Measurements from ENCODE around the gene KIF7.
A peak's percentile ranks its signal among the peaks of the same experiment; 100 is the strongest.
"Not testable (repeated sequence)": the region's sequence is repeated elsewhere in the genome, so short reads cannot be mapped to it uniquely, and the experiment has no call there.

The KIF7 gene

DNA sequence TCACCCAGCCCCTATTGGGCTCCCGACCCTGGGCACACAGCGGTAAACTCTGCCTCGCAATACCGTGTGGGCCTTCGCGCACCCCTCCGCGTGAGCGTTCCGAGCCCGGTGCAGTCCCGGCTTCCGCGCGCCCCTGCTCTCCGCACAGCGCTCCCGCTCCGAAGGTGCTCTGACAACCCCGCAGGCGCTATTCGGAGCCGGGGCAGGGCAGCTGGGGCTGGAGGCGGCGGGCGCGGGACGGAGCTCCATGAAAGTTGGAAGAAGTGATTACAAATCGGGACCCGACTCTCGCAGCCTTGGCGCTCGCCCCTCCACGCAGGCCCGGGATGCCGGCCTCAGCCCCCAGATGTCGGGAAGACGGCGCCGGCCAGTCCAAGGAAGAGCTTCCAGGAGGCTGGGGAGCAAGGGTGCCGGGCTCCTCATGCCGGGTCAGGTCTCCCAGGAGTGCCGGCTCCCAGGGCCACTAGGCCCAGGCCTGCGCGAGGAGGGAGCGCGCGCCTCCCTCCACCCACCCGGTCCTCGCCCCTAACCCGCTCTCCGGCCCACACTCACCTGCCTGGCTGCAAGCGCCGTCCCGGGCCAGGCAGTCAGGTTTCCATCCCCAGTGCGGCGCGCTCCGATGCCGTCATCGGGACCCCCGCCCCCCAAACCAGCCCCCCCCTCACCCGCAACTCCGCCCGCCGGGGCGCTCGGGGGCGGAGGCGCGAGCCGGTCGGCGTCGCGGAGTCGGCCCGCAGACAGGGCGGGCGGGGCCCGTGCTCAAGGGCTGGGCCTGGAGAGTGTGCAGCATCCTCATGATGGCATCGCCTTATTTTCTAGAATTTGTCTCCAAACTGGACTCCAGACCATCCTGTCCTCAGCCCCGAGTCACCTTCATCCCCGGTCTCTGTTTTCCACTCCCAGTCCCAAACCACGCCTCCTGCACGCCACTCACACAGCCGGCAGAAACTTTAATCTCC is at the start of gene KIF7:
TSS of gene KIF7 (minus strand) at position 621 of the 959 bp plus-strand sequence. CDS start 2,537 bp downstream, outside the sequence.
- no peak for DNase-seq (ENCODE audit: low read depth)

DNA sequence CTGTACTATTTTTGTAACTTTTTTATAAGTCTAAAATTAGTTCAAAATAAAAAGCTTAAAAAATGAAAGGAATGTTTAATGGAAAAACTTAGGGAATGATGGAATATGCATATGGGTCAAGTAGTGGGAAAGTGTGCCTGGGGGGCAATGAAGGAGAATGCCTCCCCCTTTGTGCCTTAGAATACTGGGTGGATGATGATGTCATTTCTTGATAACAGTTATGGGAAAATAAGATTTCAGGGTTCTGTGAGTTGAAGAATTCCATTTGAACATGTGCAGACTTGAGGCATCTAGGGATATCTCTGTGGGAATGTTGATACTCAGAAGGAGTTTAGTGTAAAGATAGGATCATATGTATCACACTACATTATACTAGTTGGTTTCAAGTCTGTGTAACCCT is 49.1 kb upstream of the KIF7 start:
- no peak for DNase-seq (ENCODE audit: low read depth)

GRCh38 chr15:89695198-89695597 is 39.9 kb upstream of the KIF7 start:
- DNase-seq (ENCODE audit: low read depth): no peak

DNA sequence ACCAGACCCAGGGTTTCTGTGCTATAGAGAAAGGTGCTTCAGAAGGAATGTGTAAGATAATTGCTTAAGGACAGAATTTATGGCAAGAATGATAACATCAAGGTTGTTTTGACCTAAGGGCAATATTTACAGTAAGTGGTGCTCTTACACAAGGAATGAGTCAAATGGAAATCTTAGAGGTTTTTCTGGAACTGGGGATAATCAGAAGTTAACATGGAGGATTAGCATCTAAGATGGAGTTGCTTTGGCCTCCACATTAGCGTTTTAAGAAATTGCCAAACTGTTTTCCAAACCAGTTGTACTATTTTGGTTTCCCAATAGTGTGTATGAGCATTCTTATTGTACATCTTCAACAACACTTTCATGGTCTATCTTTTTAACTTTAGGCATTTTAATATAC is 38.4 kb upstream of the KIF7 start:
- no peak for DNase-seq (ENCODE audit: low read depth)

- DNase-seq (ENCODE audit: low read depth): no peak
Measured at GRCh38 chr15:89693091-89693490, 37.8 kb upstream of the KIF7 start.

- peak; percentile 55 for DNase-seq (ENCODE audit: low read depth)
Measured at GRCh38 chr15:89690276-89691218, 35.3 kb upstream of the KIF7 start, which contains the start of the genes PEX11A and WDR93. PEX11A (minus strand) TSS chr15:89690754; CDS start chr15:89690632, 122 bp downstream. WDR93 (plus strand) TSS chr15:89690811; CDS start chr15:89701747, 10,936 bp downstream.

DNA sequence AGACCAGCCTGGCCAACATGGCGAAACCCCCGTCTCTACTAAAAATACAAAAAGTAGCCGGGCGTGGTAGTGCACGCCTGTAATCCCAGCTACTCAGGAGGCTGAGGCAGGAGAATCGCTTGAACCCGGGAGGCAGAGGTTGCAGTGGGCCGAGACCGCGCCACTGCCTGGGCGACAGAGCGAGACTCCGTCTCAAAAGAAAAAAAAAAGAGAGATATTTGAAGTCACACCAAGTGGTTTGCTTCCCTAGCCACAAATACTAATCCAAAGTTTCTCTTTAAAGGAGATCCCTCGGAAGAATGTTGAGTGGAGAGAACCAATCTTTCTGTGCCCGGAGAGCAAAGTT is 34.6 kb upstream of the KIF7 start:
- not testable (repeated sequence) for DNase-seq (ENCODE audit: low read depth)

- no peak for DNase-seq (ENCODE audit: low read depth)
Measured at GRCh38 chr15:89686522-89686921, 31.3 kb upstream of the KIF7 start.

- DNase-seq (ENCODE audit: low read depth): no peak
Measured at GRCh38 chr15:89685995-89686394, 30.7 kb upstream of the KIF7 start.

GRCh38 chr15:89681146-89681545 is 25.9 kb upstream of the KIF7 start:
- no peak for DNase-seq (ENCODE audit: low read depth)

DNA sequence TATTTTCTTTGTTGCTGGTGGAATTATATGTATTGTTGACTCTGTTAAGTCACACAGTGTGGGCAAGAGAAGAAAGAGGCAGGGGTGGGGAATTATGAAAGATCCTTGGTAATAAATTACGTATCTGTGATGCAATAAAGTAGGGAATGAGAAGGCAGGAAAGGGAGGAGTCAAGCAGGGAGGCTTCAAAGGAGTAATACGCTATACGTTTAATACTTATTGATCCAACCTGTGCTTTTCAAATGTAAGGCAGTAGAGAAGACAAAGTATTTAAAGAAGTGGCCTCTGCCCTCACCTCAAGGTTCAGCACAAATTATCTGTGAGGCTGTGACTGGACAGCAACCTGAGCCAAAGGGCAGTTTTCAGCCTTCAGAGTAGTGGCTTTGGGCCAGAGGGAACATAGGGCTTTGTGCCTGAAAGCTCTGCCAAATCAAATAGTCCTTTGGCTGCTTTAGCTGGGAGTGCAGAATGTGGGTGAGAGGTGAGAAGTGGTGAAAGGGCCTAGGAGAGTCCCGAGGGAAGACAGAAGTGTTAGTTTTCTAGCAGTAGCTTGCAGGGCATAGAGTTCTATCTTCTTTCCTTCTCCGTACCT is 25.1 kb upstream of the KIF7 start:
- no peak for DNase-seq (ENCODE audit: low read depth)

DNA sequence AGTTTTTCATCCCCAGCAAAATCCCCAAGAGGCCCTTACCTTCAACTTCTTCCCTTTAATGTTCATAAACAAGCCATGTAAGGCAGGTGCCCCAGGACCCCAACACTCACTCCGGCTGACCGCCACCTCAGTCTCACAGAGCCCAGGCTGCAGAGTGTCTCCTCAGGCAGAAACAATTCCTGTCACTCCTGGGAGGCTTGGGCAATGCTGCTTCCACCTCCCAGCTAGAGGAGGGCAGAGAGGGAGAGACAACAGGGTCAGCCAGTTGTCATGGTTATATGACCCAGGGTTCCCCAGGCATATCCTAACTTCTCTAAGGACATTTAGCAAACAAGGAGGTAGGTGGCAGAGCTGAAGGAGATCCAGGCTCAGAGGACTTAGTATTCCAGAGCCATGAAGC is 23.9 kb upstream of the KIF7 start, which contains the start of gene PLIN1:
TSS of gene PLIN1 (minus strand) at position 156 of the 400 bp plus-strand sequence. CDS start 1,878 bp downstream, outside the sequence.
- no peak for DNase-seq (ENCODE audit: low read depth)

- no peak for DNase-seq (ENCODE audit: low read depth)
Measured at GRCh38 chr15:89677381-89677780, 22.1 kb upstream of the KIF7 start.

DNA sequence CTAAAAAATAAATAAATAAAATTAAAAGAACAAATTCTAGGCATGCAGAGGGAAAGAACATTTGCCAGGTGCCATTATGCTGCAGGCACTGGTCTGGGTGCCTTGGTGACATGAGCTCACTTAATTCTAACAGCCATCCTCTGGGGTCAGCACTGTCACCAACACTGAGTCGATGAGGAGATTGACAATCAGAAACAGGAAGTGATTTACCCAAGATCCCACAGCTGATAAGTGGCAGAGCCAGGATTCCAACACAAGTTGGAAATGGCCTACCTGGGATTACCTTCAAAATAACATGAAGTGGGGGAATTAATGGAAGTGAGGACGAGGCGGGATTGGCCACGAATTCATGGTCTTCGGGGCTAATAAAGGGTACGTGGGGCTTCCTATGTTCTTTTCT is 20.3 kb upstream of the KIF7 start:
- no peak for DNase-seq (ENCODE audit: low read depth)

DNA sequence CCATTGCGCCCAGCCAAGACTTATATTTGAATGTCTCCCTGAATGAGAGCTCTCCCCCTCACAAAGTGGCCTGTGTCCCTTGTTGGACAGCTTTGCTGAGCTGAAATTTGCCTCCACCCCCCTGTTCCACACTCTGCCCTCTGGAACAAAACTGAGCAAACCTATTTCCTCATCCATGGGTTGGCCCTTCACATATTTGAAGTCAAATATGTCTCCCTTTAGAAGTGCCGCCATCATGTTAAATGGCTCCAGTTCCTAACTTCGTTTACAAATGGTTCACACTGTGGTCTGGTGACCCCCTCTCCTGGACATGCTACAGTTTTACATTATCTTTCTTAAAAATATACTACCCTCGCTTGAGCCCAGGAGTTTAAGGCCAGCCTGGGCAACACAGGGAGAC is 19.3 kb upstream of the KIF7 start:
- DNase-seq (ENCODE audit: low read depth): no peak

- no peak for DNase-seq (ENCODE audit: low read depth)
Measured at GRCh38 chr15:89673165-89673512, 17.9 kb upstream of the KIF7 start.

GRCh38 chr15:89672221-89673164 is 17.2 kb upstream of the KIF7 start:
- DNase-seq (ENCODE audit: low read depth): no peak

DNA sequence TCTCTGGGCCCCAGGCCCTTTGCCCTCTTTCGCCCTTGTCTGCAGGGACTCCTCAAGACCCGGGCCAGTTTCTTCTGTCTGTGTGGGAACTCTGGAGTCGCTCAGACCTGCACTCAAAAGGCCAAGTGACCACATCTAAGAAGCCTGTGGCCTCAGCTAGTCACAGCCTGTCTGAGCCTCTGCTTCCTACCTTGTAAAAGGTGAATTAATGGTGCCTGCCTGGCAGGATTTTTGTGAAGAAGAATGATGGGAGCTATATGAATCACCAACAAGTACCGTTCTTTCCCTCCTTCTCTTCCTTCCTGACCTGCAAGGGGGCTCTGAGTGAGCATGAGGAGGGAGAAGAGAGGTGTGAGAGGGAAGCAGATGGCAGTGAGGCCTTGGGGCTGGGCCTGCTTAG is 16.4 kb upstream of the KIF7 start:
- DNase-seq (ENCODE audit: low read depth): no peak

- no peak for DNase-seq (ENCODE audit: low read depth)
Measured at GRCh38 chr15:89670971-89671560, 15.8 kb upstream of the KIF7 start.

DNA sequence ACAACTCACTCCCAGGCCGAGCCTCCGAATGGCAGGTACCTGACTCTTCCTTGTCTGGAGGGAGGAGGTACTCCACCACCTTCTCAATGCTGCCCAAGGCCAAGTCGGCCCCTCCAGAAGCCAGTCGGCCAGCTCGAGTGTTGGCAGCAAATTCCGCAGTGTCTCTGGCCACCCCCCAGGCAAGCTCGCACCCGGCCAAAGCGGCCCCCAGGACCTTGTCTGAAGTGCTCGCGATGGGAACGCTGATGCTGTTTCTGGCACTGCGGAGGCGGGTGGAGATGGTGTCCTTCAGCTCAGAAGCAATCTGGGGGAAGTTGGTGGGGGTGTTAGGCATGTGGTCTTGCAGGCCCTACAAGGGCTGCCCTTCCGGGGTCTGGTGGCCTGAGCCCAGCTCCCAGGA is 14.7 kb upstream of the KIF7 start:
- DNase-seq (ENCODE audit: low read depth): no peak

Data from activated T-helper 9 cell treated with anti-CD3 and anti-CD28 coated beads, Interleukin-2, amount 50 U/mL, for 16 hours (primary cell).